ENCODE data around the gene ENTPD6. TPM values are rescaled to one million over a fixed set of nuclear protein-coding genes. Genes with fewer than 3 reads are reported as not detected.

The ENTPD6 gene
- total RNA-seq, 1 donor: 50.7 TPM

- Histone ChIP-seq H4K20me1 (ENCODE audit: insufficient read depth, low read length) (no peaks in the 10 kb centered on the region), H3K27ac (ENCODE audit: low read depth, low read length) (no peak overlapping the region), H3K79me2 (ENCODE audit: insufficient read depth, low read length) (no peaks in the 10 kb centered on the region), H3K4me3 (ENCODE audit: insufficient read depth, low read length) (no peak overlapping the region), H3K4me1 (ENCODE audit: insufficient read depth, low read length) (peaks cover 14% of the 10 kb centered on the region), H3K27me3 (ENCODE audit: insufficient read depth, low read length) (no peaks in the 10 kb centered on the region), H3K36me3 (ENCODE audit: insufficient read depth, low read length) (peaks cover 62% of the 10 kb centered on the region), H2AFZ (ENCODE audit: low read length) (no peak overlapping the region), H3K9me3 (ENCODE audit: low read depth, low read length) (no peaks in the 10 kb centered on the region), H3K4me2 (ENCODE audit: insufficient read depth, low read length) (no peak overlapping the region)
- DNase-seq (ENCODE audit: insufficient read length, low spot score, missing footprints): no peak
- no peak for TF ChIP-seq CTCF (IDR thresholded peaks at IDR 0.05; ENCODE audit: extremely low read depth, low read depth, low read length)
These were observed 23.9 kb downstream of the ENTPD6 start for GRCh38 chr20:25219365-25219764.

GRCh38 chr20:25220021-25220730 is 24.7 kb downstream of the ENTPD6 start:
- peak; percentile 28 for TF ChIP-seq CTCF (IDR thresholded peaks at IDR 0.05; ENCODE audit: extremely low read depth, low read depth, low read length)
- no peak for DNase-seq (ENCODE audit: insufficient read length, low spot score, missing footprints)
- peaks cover 55% of the 10 kb centered on the region for H3K36me3 ChIP-seq (ENCODE audit: insufficient read depth, low read length)
- H3K27ac ChIP-seq (ENCODE audit: low read depth, low read length): no peak overlapping the region
- H3K9me3 ChIP-seq (ENCODE audit: low read depth, low read length): no peaks in the 10 kb centered on the region
- H4K20me1 ChIP-seq (ENCODE audit: insufficient read depth, low read length): no peaks in the 10 kb centered on the region
- H3K79me2 ChIP-seq (ENCODE audit: insufficient read depth, low read length): no peaks in the 10 kb centered on the region
- H3K27me3 ChIP-seq (ENCODE audit: insufficient read depth, low read length): no peaks in the 10 kb centered on the region
- H3K4me2 ChIP-seq (ENCODE audit: insufficient read depth, low read length): no peak overlapping the region
- no peak overlapping the region for H2AFZ ChIP-seq (ENCODE audit: low read length)
- no peak overlapping the region for H3K4me3 ChIP-seq (ENCODE audit: insufficient read depth, low read length)
- H3K4me1 ChIP-seq (ENCODE audit: insufficient read depth, low read length): peaks cover 14% of the 10 kb centered on the region

GRCh38 chr20:25220810-25221591 is 25.5 kb downstream of the ENTPD6 start:
- H3K9me3 ChIP-seq (ENCODE audit: low read depth, low read length): no peaks in the 10 kb centered on the region
- peak overlapping the region; percentile 4 for H3K27ac ChIP-seq (ENCODE audit: low read depth, low read length)
- H2AFZ ChIP-seq (ENCODE audit: low read length): no peak overlapping the region
- H3K4me2 ChIP-seq (ENCODE audit: insufficient read depth, low read length): no peak overlapping the region
- no peak overlapping the region for H3K4me3 ChIP-seq (ENCODE audit: insufficient read depth, low read length)
- DNase-seq (ENCODE audit: insufficient read length, low spot score, missing footprints): no peak
- H4K20me1 ChIP-seq (ENCODE audit: insufficient read depth, low read length): no peaks in the 10 kb centered on the region
- peaks cover 54% of the 10 kb centered on the region for H3K36me3 ChIP-seq (ENCODE audit: insufficient read depth, low read length)
- H3K27me3 ChIP-seq (ENCODE audit: insufficient read depth, low read length): no peaks in the 10 kb centered on the region
- no peak for TF ChIP-seq CTCF (IDR thresholded peaks at IDR 0.05; ENCODE audit: extremely low read depth, low read depth, low read length)
- peaks cover 14% of the 10 kb centered on the region for H3K4me1 ChIP-seq (ENCODE audit: insufficient read depth, low read length)
- no peaks in the 10 kb centered on the region for H3K79me2 ChIP-seq (ENCODE audit: insufficient read depth, low read length)

Data from osteoblast (primary cell).